Measurements from ENCODE around the gene ARMC9.

Gene ARMC9

DNA sequence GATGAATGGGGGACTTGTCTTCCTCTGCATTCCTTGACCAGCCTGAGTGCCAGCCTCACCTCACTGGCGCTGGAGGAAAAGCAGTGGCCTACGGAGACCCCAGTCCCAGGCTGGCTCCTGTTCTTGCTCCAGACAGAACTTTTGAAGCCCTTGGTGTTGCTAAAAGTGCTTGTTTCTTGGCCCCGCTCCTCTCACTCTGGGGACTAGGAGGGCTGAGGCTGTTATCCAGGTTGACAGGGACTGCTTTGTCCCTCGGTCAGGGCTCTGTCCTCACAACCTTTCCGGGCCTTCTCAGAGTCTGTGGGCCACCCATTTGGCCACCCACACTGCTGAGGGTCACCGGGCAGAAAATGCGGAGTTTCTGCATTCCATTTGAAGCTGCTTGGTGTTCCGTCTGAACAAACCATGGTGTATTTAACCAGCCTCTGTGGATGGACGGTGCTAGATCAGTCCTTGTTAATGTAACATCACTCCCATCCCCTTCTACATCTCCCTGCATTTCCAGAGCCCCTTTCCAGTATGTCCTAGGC lies 222.7 kb downstream of the ARMC9 start:
- no peak for TF ChIP-seq CTCF (IDR thresholded peaks at IDR 0.05; ENCODE audit: extremely low read depth, insufficient read depth, missing control alignments)
- in situ Hi-C loops (cut with MboI; ENCODE audit: low pct_unique_long_range_greater_than_20kb, low sequenced_read_pairs, unreplicated experiment): no loop called here
- no peak for DNase-seq (ENCODE audit: low spot score)

- no peak for TF ChIP-seq CTCF (IDR thresholded peaks at IDR 0.05; ENCODE audit: extremely low read depth, insufficient read depth, missing control alignments)
- in situ Hi-C loops (cut with MboI; ENCODE audit: low pct_unique_long_range_greater_than_20kb, low sequenced_read_pairs, unreplicated experiment): no loop called here
These were observed 223.6 kb downstream of the ARMC9 start for GRCh38 chr2:231422056-231422455.

DNA sequence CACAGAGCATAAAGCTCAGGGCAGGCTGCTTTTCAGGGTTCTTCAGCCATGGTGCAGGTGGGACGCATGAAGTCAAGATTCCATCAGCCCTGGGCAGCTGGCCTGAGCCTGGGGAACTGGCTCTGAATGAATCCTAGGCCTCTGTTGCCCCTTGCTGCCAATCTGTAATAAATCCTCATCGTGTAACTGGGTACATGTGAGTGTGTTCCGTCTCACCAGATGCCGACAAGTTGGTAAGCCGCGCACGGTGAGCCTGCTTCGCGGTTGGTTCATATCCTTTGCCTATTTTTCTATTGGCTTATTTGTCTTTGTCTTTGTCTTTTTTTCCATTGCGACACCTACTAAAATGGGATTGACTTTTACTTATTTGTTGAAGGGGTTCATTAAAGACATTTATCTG lies 224.7 kb downstream of the ARMC9 start:
- no peak for DNase-seq (ENCODE audit: low spot score)
- in situ Hi-C loops (cut with MboI; ENCODE audit: low pct_unique_long_range_greater_than_20kb, low sequenced_read_pairs, unreplicated experiment): no loop called here
- TF ChIP-seq CTCF (IDR thresholded peaks at IDR 0.05; ENCODE audit: extremely low read depth, insufficient read depth, missing control alignments): no peak

More at GRCh38 chr2:231422056-231422455, 223.6 kb downstream of the ARMC9 start:
- no peak for DNase-seq (ENCODE audit: low spot score)
